Erythroblast (primary cell): Measurements from ENCODE around the gene NID2.

Experiments
- GATA1 ChIP-seq: IDR thresholded peaks from 2 replicates; pipeline ENCODE4 v1.6.1; 2011; ENCODE audit warnings: low read depth, mild to moderate bottlenecking, control low read depth, low read length, moderate library complexity
- POLR2A ChIP-seq: IDR thresholded peaks from 2 replicates; pipeline ENCODE4 v1.6.1; 2011; ENCODE audit warnings: mild to moderate bottlenecking, low read length

DNA sequence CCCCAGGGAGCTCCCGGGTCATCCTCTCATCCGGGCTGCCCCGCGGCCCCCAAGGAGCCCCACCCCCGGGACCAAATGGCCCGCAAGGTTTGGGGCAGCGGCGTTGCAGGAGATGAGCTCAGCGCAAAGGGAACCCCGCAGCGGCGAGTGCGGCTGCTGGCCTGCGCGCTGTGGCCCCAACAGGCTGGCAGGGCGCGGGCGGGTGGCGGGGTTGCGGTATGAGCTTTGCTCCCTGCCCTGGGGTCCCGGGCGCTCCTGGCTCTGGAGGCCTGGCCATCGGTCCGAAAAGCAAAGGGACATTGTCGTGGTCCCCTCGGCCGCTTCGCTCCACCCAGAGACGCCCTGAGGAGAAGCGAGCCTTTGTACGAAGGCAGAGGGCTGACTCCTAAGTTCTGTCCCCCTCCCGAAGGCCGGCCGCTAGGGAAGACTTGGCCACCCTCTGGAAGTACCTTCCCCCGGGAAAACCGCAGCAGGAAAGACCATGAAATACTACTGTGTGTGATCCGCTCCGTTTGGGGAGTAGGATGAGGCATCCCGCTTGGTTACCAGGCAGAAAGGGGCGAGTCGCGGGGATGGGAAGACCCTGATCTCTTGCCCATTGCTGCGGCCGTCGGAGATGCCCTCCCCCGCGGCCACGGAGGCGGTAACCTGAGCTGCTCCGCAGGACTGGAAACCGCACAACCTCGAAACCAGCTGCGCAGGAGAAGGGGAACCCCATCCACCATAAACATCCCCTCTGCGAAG, 620 bp upstream of the NID2 start:
- TF ChIP-seq POLR2A (no peak), GATA1 (no peak)
